Activated CD8-positive, alpha-beta memory T cell treated with anti-CD3 and anti-CD28 coated beads for 48 hours (primary cell): ENCODE data around the gene MBP.
"Not testable (repeated sequence)": the region's sequence is repeated elsewhere in the genome, so short reads cannot be mapped to it uniquely, and the experiment has no call there.

Experiments
- DNase-seq, 3 experiments: peaks; one replicate each; pipeline ENCODE4 v3.0.0-alpha.2; 2020; ENCODE audit warnings: low read depth in 2 of 3, low spot score in 2 of 3

Gene MBP

GRCh38 chr18:76958692-76959341 lies 173.8 kb downstream of the MBP start:
- DNase-seq = no peak

- DNase-seq = no peak
Measured at GRCh38 chr18:76957384-76958355, 174.9 kb downstream of the MBP start.

GRCh38 chr18:76956648-76957047 lies 175.9 kb downstream of the MBP start:
- DNase-seq = no peak

GRCh38 chr18:76955524-76956170 lies 176.9 kb downstream of the MBP start:
- DNase-seq = no peak

- DNase-seq = no peak
Measured at GRCh38 chr18:76953583-76954233, 178.9 kb downstream of the MBP start.

- no peak for DNase-seq
Measured at GRCh38 chr18:76953156-76953555, 179.4 kb downstream of the MBP start.

GRCh38 chr18:76952747-76953146 lies 179.8 kb downstream of the MBP start:
- DNase-seq = no peak

- no peak for DNase-seq
Measured at GRCh38 chr18:76951456-76952247, 180.9 kb downstream of the MBP start.

GRCh38 chr18:76948345-76948744 lies 184.2 kb downstream of the MBP start:
- DNase-seq = no peak

GRCh38 chr18:76944346-76944745 lies 188.2 kb downstream of the MBP start:
- DNase-seq = not testable (repeated sequence)

- DNase-seq = no peak
Measured at GRCh38 chr18:76943542-76944339, 188.8 kb downstream of the MBP start.

- no peak for DNase-seq
Measured at GRCh38 chr18:76941284-76941683, 191.3 kb downstream of the MBP start.

- no peak for DNase-seq
Measured at GRCh38 chr18:76938619-76939018, 194.0 kb downstream of the MBP start.

GRCh38 chr18:76937597-76937996 lies 195.0 kb downstream of the MBP start:
- DNase-seq = no peak

- no peak for DNase-seq
Measured at GRCh38 chr18:76936877-76937276, 195.7 kb downstream of the MBP start.

GRCh38 chr18:76935722-76936337 lies 196.8 kb downstream of the MBP start:
- DNase-seq = no peak

- DNase-seq = no peak
Measured at GRCh38 chr18:76932026-76932819, 200.4 kb downstream of the MBP start.

GRCh38 chr18:76931171-76931570 lies 201.4 kb downstream of the MBP start:
- DNase-seq = no peak
